ENCODE data around the gene APEX1. TPM values are rescaled to one million over a fixed set of nuclear protein-coding genes. Genes with fewer than 3 reads are reported as not detected.

APEX1 gene
- total and polyA plus RNA-seq, 12 donors: 94.1 to 304 (median 158) TPM

DNA sequence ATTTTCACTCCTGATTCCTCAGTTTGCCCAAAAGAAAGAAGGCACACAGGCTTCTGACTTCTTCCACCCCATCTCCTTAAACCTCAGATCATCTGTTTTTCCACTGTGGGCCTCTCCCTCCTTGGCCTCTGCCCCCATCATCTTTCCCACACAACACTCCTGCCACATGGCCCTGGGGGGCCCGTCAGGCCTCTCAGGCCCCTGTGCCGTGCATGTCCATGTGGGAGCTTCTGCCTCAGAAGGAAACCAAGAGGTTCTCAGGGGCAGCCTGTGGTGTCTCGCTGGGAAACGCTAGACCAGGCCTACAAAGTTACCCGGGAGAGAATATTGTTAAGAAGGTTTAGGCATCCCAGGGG, 27.0 kb upstream of the APEX1 start:
- H3K36me3 ChIP-seq (replicated peaks in 1 of 2): no peaks in the 10 kb centered on the region
- peak overlapping the region in 2 of 5 donors; percentile 24 to 45 for H3K27ac ChIP-seq
- no peaks in the 10 kb centered on the region for H3K4me1 ChIP-seq (replicated peaks in 1 of 2)
- H3K9me3 ChIP-seq (replicated peaks in 1 of 3): no peaks in the 10 kb centered on the region
- TF ChIP-seq, protein P1, sequence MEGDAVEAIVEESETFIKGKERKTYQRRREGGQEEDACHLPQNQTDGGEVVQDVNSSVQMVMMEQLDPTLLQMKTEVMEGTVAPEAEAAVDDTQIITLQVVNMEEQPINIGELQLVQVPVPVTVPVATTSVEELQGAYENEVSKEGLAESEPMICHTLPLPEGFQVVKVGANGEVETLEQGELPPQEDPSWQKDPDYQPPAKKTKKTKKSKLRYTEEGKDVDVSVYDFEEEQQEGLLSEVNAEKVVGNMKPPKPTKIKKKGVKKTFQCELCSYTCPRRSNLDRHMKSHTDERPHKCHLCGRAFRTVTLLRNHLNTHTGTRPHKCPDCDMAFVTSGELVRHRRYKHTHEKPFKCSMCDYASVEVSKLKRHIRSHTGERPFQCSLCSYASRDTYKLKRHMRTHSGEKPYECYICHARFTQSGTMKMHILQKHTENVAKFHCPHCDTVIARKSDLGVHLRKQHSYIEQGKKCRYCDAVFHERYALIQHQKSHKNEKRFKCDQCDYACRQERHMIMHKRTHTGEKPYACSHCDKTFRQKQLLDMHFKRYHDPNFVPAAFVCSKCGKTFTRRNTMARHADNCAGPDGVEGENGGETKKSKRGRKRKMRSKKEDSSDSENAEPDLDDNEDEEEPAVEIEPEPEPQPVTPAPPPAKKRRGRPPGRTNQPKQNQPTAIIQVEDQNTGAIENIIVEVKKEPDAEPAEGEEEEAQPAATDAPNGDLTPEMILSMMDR (IDR thresholded peaks at IDR 0.05): no peak
- TF ChIP-seq POLR2A (IDR thresholded peaks at IDR 0.05): no peak
- intact Hi-C loops (cut with DNase I): no loop called here
- no peak for DNase-seq
- H3K27me3 ChIP-seq: no peaks in the 10 kb centered on the region
- H3K4me3 ChIP-seq: no peak overlapping the region
- 64 to 75% (median 74%) methylated on average over 5 of the region's 5 CpGs for WGBS, 4 donors

DNA sequence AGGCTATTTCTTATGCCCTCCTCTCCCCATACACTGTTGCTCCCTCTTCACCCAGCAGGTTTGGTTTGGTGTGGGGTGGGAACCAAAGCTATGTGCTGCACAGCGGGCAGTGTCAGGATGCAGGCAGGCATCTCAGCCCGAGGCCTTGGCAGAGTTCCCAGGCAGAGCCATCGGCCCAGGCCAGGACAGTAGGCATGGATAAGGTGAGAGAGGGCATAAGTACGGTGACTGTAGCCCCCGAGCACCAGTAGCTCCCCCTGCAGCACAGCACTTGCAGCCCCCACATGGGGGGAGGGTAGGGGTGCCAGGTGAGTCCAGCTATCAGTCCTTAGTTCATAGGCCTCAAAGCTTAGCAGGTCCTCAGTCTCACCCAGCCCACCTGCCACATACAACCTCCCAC, 26.2 kb upstream of the APEX1 start:
- Histone ChIP-seq H3K4me1 (replicated peaks in 1 of 2) (no peaks in the 10 kb centered on the region), H3K27ac (no peak overlapping the region), H3K27me3 (no peaks in the 10 kb centered on the region), H3K9me3 (replicated peaks in 1 of 3) (no peaks in the 10 kb centered on the region), H3K36me3 (replicated peaks in 1 of 2) (no peaks in the 10 kb centered on the region), H3K4me3 (no peak overlapping the region)
- 23 to 55% (median 39%) methylated on average over 3 to 5 of the region's 5 CpGs for WGBS, 4 donors
- intact Hi-C loops (cut with DNase I): no loop called here
- TF ChIP-seq, protein P1 (IDR thresholded peaks at IDR 0.05): no peak
- DNase-seq: no peak

DNA sequence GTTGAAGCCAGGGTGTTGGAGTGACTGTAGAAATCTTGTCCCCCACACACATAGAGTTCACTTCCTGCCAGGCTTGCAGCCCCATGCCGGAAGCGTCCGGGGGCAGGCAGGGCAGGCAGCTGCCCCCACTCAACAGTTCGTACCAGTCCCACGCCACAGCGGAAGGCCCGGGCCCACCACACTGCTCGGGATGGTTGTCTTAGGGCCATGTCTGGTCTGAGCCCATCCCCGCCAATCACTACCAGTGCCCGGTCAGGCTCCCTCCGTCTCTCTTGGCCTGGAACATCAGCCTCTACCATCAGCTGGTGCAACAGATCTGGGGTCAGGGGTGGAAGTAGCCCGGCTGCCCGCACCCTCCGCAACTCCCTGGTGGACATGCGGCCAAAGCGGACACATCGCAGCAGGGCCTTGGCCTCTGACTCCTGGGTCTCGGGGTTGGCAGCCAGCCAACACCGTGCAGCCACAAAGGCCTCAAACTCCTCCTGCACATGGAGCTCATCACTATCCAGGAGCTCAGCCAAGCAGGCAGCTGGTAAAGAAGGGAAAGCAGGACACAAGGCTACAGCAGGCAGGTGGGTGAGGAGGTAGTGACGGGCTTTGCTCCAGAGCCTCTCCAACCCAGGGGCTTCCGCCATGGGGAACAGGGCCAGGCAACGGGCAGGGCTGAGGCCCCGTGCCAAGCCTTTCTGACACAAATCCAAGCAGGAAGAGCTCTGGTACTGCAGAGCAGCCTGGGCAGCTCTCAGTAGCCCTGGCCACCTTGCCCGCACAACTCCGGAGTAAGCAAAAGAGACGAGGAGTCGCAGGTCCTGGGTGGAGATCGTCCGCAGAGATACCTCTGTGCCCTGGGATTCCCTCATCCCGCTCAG, 25.0 kb upstream of the APEX1 start:
- H3K27ac ChIP-seq: no peak overlapping the region
- DNase-seq: no peak
- intact Hi-C loops (cut with DNase I): no loop called here

More for the DNA sequence above, 25.0 kb upstream of the APEX1 start:
- H3K9me3 ChIP-seq (replicated peaks in 1 of 3): no peaks in the 10 kb centered on the region
- H3K4me1 ChIP-seq (replicated peaks in 1 of 2): no peaks in the 10 kb centered on the region
- no peak overlapping the region for H3K4me3 ChIP-seq
- no peaks in the 10 kb centered on the region for H3K27me3 ChIP-seq
- no peaks in the 10 kb centered on the region for H3K36me3 ChIP-seq (replicated peaks in 1 of 2)
- 59 to 93% (median 73%) methylated on average over 8 to 30 of the region's 30 CpGs for WGBS, 4 donors
- TF ChIP-seq, protein P1 (IDR thresholded peaks at IDR 0.05): no peak
- TF ChIP-seq POLR2A (IDR thresholded peaks at IDR 0.05): no peak
